Gastroesophageal sphincter (tissue), 3 donors: ENCODE data around the gene SYT14.

Experiments
- POLR2A ChIP-seq, 2 donors: fragments of 450-650 bp; IDR thresholded peaks; one replicate each; pipeline ENCODE4 v1.6.1; 2017; ENCODE audit warnings: antibody characterized with exemption in 2 of 2, mild to moderate bottlenecking in 2 of 2, moderate library complexity in 1 of 2
- TF ChIP-seq, protein P1 (sequence below), 4 experiments: fragments of 200-600 bp in 2 of 4; fragments of 450-650 bp in 2 of 4; sonication (generic) in 1 of 4; IDR thresholded peaks; one replicate each; pipeline ENCODE4 v1.5.1; 2017 to 2019; ENCODE audit warnings: antibody characterized with exemption in 4 of 4, mild to moderate bottlenecking in 2 of 4, moderate library complexity in 2 of 4

DNA sequence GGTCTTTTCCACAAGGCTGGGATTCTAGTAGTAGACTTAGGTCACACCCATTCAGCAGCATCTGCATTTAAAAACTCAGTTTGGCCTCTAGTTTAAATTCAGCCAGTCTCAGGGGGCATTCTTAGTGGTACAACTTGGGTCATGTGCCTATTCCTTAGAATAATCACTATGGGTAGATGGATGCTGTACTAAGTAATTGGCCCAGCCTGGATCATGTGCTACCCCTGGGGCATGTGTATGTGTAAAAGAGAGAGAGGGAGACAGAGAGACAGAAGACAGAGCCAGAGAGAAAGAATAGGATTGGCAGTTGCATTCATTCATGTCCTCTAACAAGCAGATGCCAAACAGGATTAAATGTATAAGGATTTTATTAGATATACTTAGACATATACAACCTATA is 13.6 kb upstream of the SYT14 start:
- TF ChIP-seq, protein P1, sequence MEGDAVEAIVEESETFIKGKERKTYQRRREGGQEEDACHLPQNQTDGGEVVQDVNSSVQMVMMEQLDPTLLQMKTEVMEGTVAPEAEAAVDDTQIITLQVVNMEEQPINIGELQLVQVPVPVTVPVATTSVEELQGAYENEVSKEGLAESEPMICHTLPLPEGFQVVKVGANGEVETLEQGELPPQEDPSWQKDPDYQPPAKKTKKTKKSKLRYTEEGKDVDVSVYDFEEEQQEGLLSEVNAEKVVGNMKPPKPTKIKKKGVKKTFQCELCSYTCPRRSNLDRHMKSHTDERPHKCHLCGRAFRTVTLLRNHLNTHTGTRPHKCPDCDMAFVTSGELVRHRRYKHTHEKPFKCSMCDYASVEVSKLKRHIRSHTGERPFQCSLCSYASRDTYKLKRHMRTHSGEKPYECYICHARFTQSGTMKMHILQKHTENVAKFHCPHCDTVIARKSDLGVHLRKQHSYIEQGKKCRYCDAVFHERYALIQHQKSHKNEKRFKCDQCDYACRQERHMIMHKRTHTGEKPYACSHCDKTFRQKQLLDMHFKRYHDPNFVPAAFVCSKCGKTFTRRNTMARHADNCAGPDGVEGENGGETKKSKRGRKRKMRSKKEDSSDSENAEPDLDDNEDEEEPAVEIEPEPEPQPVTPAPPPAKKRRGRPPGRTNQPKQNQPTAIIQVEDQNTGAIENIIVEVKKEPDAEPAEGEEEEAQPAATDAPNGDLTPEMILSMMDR (IDR thresholded peaks at IDR 0.05) = no peak
- no peak for TF ChIP-seq POLR2A (IDR thresholded peaks at IDR 0.05)
